NCI-H2196 (cell line): ENCODE data around the gene JPH3.
"Not testable (repeated sequence)": the region's sequence is repeated elsewhere in the genome, so short reads cannot be mapped to it uniquely, and the experiment has no call there.

Experiments used
- DNase-seq: peaks from one replicate; lab custom pipeline; 2025; ENCODE audit not compliant: unreplicated experiment; lab: John Stamatoyannopoulos, UW

JPH3 gene

GRCh38 chr16:87677830-87678229 lies 75.5 kb downstream of the JPH3 start:
- DNase-seq: no peak

GRCh38 chr16:87678618-87679017 lies 76.3 kb downstream of the JPH3 start:
- no peak for DNase-seq

DNA sequence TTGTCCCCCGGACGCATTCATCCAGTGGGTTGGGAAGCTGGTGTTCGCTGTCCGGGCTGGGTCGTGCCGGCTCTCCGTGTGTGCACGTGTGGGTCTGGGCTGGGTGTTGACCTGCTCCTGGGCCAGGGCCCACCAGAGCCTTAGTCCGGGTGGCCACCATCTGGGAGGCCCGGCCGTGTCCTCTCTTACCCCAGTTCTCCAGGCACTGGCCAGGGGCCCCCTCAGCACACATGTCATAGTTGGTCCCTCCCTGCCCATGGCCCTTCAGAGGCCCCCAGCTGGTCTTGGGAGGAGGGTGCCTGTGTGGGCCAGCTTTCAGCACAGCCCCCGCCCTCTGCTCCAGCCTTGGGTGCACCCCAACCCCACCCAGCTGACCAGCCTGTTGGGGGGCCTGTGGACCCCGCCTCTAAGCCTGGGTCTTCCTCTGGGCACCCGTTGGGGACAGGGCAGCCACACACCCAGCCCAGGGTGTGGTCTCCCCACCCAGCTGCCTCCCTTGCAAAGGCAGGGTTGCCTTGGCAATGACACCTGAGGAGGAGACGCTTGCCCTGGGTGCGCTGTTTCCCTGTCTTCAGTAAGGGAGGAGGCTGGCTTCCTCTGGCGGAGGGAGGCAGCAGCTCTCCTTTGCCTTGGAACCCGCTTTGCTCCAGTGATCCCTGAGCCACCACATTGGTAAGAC lies 77.4 kb downstream of the JPH3 start:
- no peak for DNase-seq

DNA sequence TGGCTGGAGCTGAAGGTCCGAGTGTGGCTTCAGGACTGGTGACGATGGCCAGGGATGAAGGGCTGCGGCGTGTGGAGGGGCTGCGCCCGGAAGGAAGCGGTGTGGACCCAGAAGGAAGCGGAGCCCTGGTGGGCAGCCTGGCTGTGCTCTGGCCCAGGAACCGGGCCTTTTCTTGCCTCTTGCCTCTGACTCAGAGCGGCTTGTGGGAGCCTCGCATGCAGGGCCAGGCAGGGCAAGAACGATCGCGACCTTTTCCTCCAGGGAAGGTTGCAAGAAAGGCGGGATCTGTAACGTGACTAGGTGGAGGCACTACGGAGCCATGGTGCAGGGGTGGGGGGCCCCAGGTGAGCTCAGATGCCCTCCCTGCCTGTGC lies 78.0 kb downstream of the JPH3 start:
- DNase-seq: no peak

DNA sequence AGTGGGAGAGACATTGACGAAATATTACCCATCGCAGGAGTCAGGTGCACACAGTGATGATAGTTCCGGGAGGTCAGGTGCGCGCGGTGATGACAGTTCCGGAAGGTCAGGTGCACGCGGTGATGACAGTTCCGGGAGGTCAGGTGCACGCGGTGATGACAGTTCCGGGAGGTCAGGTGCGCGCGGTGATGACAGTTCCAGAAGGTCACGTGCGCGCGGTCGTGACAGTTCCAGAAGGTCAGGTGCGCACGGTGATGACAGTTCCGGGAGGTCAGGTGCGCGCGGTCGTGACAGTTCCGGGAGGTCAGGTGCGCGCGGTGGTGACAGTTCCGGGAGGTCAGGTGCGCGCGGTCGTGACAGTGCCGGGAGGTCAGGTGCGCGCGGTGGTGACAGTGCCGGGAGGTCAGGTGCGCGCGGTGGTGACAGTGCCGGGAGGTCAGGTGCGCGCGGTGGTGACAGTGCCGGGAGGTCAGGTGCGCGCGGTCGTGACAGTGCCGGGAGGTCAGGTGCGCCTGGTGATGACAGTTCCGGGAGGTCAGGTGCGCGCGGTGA lies 78.8 kb downstream of the JPH3 start:
- DNase-seq: not testable (repeated sequence)

GRCh38 chr16:87681981-87682570 lies 79.8 kb downstream of the JPH3 start:
- DNase-seq: no peak

GRCh38 chr16:87682852-87683399 lies 80.6 kb downstream of the JPH3 start:
- no peak for DNase-seq

DNA sequence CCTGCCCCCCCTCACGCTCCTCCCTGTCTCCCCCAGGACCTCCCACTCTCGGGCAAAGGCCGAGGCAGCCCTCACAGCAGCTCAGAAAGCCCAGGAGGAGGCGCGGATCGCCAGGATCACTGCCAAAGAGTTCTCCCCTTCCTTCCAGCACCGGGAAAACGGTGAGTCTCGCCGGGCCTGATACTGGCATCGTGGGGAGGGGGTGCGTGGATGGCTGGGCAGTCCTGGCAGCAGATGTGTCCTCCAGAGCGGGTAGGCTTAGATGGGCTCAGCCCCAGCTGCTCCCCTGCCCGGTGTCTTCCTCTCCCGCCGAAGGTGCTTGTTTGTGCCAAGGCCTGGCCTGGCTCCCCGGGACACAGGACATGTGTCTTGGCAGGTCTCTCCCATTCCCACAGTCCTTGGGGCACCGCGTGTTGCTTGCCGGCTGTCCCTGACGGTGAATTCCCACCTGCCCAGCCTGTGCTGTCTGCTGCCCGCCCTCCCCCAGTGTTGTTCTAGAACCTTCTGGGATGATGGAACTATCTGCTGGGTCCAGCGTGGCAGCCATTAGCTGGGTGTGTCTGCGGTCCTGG lies 81.9 kb downstream of the JPH3 start:
- DNase-seq: no peak

DNA sequence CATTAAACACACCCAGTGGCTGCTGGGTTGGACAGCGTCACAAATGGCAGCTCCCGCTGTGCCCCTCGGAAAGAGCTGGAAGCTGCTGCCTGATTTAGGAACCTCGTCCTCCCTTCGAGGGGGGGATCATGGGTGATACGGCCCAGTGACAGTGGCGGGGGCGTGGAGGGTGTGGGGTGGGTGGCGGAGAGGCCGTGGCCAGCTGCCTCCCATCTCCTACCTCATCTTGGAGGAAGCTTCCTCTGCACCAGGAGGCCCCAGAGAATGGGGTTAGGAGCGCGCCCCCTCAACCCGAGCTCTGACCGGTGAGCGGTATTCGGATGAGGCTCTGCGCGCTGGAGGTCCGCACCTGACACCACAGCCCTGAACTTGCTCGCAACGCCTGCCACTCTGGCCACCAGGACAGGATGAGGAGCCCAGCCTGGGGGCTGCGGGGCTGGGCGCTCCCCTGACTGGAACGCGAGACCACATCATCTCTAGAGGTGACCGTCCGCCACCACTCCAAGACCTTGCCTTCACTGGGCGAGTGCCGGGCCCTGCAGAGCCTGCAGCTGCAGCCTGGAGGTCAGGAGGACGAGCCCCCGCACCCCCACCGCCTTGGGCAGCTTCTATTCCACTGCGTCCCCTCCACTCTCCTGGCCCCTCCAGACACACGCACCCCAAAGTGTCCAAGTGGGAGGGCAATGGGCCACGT lies 82.5 kb downstream of the JPH3 start:
- DNase-seq: no peak

GRCh38 chr16:87685405-87685755 lies 83.1 kb downstream of the JPH3 start:
- DNase-seq: no peak

DNA sequence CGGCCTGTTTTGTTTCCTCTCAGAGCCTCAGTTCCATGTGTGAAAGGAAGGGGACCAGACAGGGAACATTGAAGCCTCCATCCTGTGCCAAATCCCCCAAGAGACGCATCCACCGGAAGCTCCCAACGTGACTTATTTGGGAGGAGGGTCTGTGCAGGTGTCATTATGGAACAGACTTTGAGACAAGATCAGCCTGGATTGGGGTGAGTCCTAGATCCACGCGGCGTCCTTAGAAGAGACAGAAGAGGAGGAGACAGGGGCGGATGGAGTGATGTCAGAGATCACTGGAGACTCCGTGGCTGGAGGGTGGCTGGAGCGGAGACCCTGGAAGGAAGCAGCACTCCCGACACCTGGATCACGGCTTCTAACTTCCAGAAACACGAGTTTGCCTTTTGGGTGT lies 83.5 kb downstream of the JPH3 start:
- no peak for DNase-seq

GRCh38 chr16:87686697-87687096 lies 84.4 kb downstream of the JPH3 start:
- DNase-seq: no peak

GRCh38 chr16:87687126-87687910 lies 85.0 kb downstream of the JPH3 start:
- DNase-seq: no peak

DNA sequence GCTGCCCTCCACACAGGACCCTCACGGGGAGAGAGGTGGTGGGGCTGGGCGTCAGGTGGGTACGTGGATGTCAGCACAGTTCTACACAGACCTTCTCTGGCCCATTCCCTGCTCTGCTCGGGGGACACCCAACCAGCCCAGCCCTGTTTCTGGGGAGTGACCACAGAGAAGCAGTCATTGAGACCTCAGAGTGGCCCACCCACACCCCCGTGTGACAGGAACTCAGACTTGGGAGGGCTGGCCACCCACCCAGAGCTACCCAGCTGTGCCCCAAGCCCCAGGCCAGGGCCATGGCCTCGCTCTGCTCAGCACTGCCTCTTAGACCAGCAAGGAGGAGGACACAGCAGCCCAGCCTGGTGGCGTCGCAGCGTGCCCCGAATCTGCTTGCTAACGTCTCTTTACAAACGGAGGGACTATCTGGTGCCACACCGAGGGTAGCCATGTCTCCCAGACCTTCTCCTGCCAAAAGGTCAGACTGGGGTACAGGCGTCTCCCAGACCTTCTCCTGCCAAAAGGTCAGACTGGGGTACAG lies 85.8 kb downstream of the JPH3 start:
- DNase-seq: no peak

DNA sequence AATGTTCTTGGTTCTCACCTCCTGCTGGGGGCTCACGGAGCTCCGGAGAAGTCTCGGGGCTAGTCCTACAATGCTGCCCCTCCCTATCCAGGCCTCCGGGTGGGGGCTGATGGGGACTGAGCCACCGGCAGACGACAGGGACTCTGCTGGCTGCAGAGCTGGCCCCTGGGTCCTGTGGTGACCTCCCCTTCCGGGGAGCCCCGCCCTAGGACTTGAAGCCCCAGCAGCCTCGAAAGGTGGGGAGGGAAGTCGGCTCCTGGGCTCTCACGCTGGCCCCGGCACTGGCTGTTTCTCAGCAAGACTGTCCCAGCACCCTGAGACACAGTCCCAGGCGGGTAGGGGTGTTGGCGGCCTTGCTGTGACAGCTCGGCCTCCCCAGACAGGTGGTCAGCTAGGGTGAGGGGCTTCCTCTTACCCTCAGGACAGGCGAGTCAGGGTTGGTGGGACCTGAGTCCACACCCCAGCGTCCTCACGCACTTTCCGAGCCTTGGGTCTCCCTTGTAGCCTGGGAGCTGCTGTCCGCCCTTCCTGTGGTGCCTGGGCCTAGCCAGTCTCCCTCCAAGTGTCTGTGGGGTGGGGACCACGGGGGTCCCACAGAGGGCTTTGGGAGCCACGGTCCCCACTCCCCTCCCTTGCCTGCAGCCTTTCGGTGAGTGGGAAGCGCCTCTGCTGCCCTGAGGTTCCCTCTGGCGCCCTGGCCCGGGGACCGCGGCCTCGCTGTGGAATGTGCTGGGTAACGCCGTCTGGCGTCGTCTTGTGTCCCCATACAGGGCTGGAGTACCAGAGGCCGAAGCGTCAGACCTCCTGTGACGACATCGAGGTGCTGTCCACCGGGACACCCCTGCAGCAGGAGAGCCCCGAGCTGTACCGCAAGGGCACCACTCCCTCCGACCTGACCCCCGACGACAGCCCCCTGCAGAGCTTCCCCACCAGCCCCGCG lies 86.8 kb downstream of the JPH3 start:
- DNase-seq: no peak

GRCh38 chr16:87689956-87690465 lies 87.7 kb downstream of the JPH3 start:
- no peak for DNase-seq

GRCh38 chr16:87690911-87691685 lies 88.8 kb downstream of the JPH3 start:
- no peak for DNase-seq

- DNase-seq: no peak
Observed at GRCh38 chr16:87691686-87692079, 89.4 kb downstream of the JPH3 start.

DNA sequence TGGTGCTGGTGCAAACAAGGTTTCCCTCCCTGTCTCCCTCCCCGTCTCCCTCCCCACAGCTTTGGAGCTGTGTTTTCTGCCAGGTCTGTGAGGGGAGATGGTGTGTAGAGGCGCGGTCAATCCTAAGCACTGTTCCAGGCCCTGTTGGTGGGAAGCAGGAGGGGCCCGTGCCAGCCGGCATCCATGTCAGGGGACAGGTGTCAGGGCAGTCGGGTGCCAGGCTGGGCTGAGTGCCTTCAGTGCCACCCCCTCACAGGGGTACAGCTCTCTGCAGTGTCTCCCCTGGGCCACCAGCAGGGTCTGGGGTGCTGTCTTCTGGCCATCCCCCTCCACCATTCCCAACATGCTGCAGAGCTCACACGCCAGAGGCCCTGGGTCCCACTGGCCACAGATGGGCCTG lies 89.9 kb downstream of the JPH3 start:
- DNase-seq: no peak
